ENCODE results near the gene ATP11C.
"Not testable (repeated sequence)": the region's sequence is repeated elsewhere in the genome, so short reads cannot be mapped to it uniquely, and the experiment has no call there.

Gene ATP11C

DNA sequence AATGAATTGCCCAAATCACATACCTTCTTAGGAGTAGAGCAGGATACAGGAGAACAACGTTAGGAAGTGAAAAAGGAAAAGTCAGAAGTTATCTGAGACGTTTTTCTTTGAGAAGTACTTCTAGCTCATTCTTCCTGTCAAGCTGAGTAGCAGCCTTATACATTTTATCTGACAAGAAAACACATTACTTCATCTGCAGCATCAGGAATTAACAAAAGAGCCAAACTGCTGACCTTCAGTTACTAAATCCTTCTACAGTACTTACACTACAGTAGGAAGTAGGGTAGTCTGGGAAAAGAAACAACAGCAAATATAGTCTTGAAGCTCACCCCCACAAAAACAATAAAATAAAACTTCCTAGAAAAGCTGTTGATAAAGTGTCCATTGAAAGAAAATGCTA is 57.0 kb downstream of the ATP11C start:
- Histone ChIP-seq H3K36me3 (ENCODE audit: insufficient read depth, low read length) (no peaks in the 10 kb centered on the region), H3K4me1 (ENCODE audit: insufficient read depth, low read length) (no peaks in the 10 kb centered on the region), H2AFZ (ENCODE audit: low read depth, low read length) (no peak overlapping the region), H3K27me3 (ENCODE audit: insufficient read depth, low read length) (no peaks in the 10 kb centered on the region), H3K9me3 (ENCODE audit: low read length) (no peaks in the 10 kb centered on the region), H3K4me3 (ENCODE audit: low read length) (no peak overlapping the region)

DNA sequence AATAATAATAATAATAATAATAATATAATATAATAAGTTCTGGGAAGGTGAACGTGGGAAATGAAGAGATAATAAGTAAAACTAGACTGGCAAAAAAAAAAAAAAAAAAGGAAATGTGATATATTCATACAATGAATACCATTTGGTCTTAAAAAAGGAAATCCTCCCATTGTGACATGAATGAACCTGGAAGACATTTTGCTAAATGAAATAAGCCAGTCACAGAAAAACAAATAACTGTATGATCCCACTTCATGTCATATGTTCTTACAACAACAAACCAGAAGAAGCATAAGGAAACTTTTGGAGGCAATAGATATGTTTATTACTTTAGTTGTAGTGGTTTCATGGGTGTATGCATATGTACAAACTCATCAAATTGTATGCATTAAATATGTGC is 63.1 kb downstream of the ATP11C start:
- H3K36me3 ChIP-seq (ENCODE audit: insufficient read depth, low read length): no peaks in the 10 kb centered on the region
- H3K9me3 ChIP-seq (ENCODE audit: low read length): no peaks in the 10 kb centered on the region
- H3K4me1 ChIP-seq (ENCODE audit: insufficient read depth, low read length): no peaks in the 10 kb centered on the region
- H2AFZ ChIP-seq (ENCODE audit: low read depth, low read length): no peak overlapping the region
- no peaks in the 10 kb centered on the region for H3K27me3 ChIP-seq (ENCODE audit: insufficient read depth, low read length)
- no peak overlapping the region for H3K4me3 ChIP-seq (ENCODE audit: low read length)

DNA sequence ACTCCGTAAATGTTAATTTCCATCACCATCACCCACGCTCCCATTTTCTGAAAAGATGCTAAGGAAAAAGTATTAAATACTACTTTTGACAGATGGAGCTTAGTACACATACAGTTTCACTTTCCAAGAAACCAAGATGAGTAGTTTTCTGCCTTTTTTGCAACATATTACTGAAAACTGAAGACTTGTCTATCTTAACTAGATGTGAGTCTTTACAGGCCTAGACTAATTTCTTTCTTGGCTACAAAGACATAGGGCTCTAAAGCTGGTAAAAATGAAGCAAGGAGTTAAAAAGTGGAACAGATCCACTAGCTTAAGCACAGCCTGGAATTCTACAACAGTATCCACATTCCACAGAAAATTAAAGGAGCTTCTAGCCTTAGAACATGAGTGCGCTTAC is 68.2 kb downstream of the ATP11C start:
- H2AFZ ChIP-seq (ENCODE audit: low read depth, low read length): no peak overlapping the region
- no peaks in the 10 kb centered on the region for H3K36me3 ChIP-seq (ENCODE audit: insufficient read depth, low read length)
- H3K27me3 ChIP-seq (ENCODE audit: insufficient read depth, low read length): no peaks in the 10 kb centered on the region
- no peaks in the 10 kb centered on the region for H3K9me3 ChIP-seq (ENCODE audit: low read length)
- no peak overlapping the region for H3K4me3 ChIP-seq (ENCODE audit: low read length)
- no peaks in the 10 kb centered on the region for H3K4me1 ChIP-seq (ENCODE audit: insufficient read depth, low read length)

DNA sequence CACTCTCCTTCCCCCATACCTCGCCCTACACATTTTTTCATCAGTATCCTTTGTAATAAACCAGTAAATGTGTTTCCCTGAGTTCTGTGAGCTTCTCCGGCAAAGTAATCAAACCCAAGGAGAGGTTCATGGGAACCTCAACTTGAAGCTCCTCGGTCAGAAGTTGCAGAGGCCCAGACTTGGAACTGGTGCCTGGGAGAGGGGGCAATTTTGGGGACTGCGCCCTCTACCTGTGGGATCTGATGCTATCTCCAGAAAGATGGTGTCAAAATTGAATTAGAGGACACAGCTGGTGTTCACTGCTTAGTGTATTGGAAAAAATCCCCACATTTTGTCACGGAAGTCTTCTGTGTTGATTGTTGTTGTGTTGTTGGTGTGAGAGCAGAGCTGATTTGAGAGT is 70.6 kb downstream of the ATP11C start:
- Histone ChIP-seq H2AFZ (ENCODE audit: low read depth, low read length) (no peak overlapping the region), H3K36me3 (ENCODE audit: insufficient read depth, low read length) (no peaks in the 10 kb centered on the region), H3K27me3 (ENCODE audit: insufficient read depth, low read length) (no peaks in the 10 kb centered on the region), H3K4me1 (ENCODE audit: insufficient read depth, low read length) (no peaks in the 10 kb centered on the region), H3K9me3 (ENCODE audit: low read length) (no peaks in the 10 kb centered on the region), H3K4me3 (ENCODE audit: low read length) (no peak overlapping the region)

DNA sequence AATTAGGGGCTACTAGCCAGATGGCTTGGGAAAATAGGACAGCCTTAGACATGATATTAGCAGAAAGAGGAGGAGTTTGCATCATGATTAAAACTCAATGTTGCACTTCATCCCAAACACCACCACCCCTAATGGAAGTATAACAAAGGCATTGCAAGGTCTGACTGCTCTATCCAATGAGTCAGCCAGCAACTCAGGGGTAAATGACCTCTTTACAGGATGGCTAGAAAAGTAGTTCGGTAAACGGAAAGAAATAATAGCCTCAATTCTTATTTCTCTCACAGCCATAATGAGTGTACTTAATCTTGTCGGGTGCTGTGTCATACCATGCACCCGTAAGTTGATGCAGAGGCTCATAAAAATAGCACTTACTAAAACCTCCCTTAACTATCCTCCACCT is 76.0 kb downstream of the ATP11C start:
- not testable (repeated sequence) for H3K4me3 ChIP-seq (ENCODE audit: low read length); H2AFZ ChIP-seq (ENCODE audit: low read depth, low read length); H3K9me3 ChIP-seq (ENCODE audit: low read length); H3K4me1 ChIP-seq (ENCODE audit: insufficient read depth, low read length); H3K27me3 ChIP-seq (ENCODE audit: insufficient read depth, low read length); H3K36me3 ChIP-seq (ENCODE audit: insufficient read depth, low read length)

DNA sequence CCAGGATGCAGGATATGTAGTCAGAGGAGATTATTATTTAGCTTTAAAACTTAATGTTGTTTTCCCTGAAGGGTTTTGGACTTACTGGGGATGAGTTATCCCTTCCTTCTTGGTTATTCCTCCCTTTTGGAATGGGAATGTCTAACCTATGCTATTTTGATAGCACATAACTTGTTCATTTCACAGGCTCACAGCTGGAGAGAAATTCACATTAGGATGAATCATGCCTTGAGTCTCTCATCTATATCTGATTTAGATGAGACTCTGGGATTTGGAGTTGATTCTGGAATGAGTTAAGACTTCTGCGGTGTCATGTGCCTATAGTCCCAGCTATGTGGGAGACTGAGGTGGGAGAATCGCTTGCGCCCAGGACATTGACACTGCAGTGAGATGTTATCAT is 81.1 kb downstream of the ATP11C start:
- Histone ChIP-seq H3K36me3 (ENCODE audit: insufficient read depth, low read length) (no peaks in the 10 kb centered on the region), H3K27me3 (ENCODE audit: insufficient read depth, low read length) (no peaks in the 10 kb centered on the region), H3K9me3 (ENCODE audit: low read length) (no peaks in the 10 kb centered on the region), H3K4me1 (ENCODE audit: insufficient read depth, low read length) (no peaks in the 10 kb centered on the region), H2AFZ (ENCODE audit: low read depth, low read length) (no peak overlapping the region), H3K4me3 (ENCODE audit: low read length) (no peak overlapping the region)

DNA sequence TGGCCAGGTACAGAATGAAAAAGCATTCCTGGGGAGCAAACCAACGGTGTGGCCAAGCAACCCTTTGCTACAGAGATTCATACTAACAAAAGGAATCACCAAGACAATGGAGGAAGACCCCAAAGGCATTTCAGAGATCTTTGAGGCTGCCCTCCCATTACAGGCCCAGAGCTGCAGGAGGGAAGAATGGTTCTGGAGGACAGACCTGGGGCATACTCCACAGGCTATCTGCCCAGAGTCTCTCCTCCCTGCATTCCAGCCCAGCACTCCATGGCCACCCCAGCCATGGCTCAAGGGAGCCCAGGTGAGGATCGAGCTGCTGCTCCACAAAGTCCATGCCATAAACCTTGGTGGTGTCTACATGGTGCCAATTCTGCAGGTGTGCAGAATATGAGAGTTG is 81.9 kb downstream of the ATP11C start:
- H3K4me1 ChIP-seq (ENCODE audit: insufficient read depth, low read length): no peaks in the 10 kb centered on the region
- no peaks in the 10 kb centered on the region for H3K36me3 ChIP-seq (ENCODE audit: insufficient read depth, low read length)
- no peaks in the 10 kb centered on the region for H3K27me3 ChIP-seq (ENCODE audit: insufficient read depth, low read length)

DNA sequence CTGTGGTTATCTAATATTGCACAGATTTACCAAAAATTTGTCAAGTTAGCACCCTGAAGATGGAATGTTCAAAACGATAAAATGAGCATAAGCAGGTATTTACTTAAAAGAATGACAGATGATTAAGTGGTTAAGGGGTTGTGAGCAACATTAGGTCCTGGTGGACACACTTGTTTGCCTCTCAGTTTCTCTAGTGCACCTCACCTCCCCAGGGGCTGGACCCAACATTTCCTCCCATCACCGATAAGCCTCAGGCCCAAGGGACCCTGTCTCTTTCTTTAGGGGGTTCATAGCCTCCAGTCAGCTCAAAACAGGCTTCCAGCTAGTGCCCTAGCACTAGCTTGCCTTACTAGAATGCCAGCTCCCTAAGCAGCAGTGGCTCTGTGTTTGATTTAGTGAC is 88.0 kb downstream of the ATP11C start:
- Histone ChIP-seq H3K9me3 (ENCODE audit: low read length) (no peaks in the 10 kb centered on the region), H3K36me3 (ENCODE audit: insufficient read depth, low read length) (no peaks in the 10 kb centered on the region), H3K4me3 (ENCODE audit: low read length) (no peak overlapping the region), H3K4me1 (ENCODE audit: insufficient read depth, low read length) (peaks cover 5% of the 10 kb centered on the region), H2AFZ (ENCODE audit: low read depth, low read length) (no peak overlapping the region), H3K27me3 (ENCODE audit: insufficient read depth, low read length) (no peaks in the 10 kb centered on the region)

More for the DNA sequence above, 81.9 kb downstream of the ATP11C start:
- Histone ChIP-seq H3K9me3 (ENCODE audit: low read length) (no peaks in the 10 kb centered on the region), H2AFZ (ENCODE audit: low read depth, low read length) (no peak overlapping the region), H3K4me3 (ENCODE audit: low read length) (no peak overlapping the region)

DNA sequence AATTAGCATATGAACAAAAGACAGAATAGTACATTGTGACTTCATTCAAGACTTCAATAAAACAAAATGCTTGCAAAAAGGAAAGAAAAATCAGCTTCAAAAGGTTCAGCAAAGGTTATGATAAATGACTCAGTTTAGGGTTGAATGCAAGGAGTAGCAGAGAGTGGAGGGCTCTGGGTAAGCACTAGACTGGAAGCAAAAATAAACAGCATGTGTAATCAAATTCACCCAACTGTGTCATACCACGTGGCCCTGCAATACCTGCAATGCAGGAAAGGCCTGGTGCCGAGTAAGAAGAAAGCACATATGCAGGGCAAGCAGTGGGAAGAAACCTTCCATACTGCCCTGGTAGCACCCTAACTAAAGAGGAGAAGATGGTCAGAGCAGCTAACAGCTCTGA is 88.7 kb downstream of the ATP11C start:
- Histone ChIP-seq H2AFZ (ENCODE audit: low read depth, low read length) (no peak overlapping the region), H3K27me3 (ENCODE audit: insufficient read depth, low read length) (no peaks in the 10 kb centered on the region), H3K36me3 (ENCODE audit: insufficient read depth, low read length) (no peaks in the 10 kb centered on the region), H3K9me3 (ENCODE audit: low read length) (peaks cover 3% of the 10 kb centered on the region), H3K4me3 (ENCODE audit: low read length) (no peak overlapping the region), H3K4me1 (ENCODE audit: insufficient read depth, low read length) (peaks cover 5% of the 10 kb centered on the region)

DNA sequence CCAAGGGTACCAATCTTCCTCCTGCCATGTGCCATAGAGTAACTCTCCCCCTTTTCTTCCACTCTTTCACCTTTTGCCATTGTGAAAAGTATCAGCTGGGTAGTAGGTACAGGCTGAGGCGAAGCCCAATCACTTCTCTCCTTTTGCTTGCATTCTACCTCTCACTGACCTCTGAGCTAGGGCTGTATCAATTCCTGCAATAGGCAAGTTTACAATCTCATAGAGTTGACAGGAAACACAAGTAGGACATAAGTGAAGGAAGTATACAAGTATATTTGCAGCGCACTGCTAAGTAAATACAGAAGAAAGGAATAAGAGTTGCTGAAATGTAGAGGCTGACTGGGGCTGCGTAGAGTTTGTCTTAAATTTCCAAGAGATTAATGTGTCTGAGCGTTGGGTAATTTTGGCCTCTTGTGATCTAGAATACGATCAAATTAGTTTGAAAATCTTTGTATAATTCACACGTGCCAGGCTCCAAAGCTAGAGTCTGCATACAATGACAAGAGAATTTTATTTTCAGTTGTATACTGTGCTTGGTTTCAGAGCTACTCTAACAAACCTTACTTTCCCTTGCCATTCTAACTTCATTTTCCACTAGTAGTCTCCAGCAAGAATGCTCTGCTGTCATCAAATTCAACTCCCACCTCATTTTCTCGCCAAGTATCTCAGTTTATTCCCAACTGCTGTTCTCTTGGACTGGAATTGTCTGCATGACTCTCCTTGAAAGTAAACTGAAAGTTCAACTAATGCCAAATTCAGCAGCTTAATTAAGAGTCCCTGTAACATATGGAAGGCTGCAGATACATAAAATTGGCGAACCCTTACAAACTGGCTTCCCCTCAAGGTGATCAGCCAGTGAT is 90.3 kb downstream of the ATP11C start:
- Histone ChIP-seq H2AFZ (ENCODE audit: low read depth, low read length) (no peak overlapping the region), H3K36me3 (ENCODE audit: insufficient read depth, low read length) (no peaks in the 10 kb centered on the region), H3K4me3 (ENCODE audit: low read length) (no peak overlapping the region), H3K4me1 (ENCODE audit: insufficient read depth, low read length) (peaks cover 5% of the 10 kb centered on the region), H3K9me3 (ENCODE audit: low read length) (peaks cover 3% of the 10 kb centered on the region), H3K27me3 (ENCODE audit: insufficient read depth, low read length) (no peaks in the 10 kb centered on the region)

DNA sequence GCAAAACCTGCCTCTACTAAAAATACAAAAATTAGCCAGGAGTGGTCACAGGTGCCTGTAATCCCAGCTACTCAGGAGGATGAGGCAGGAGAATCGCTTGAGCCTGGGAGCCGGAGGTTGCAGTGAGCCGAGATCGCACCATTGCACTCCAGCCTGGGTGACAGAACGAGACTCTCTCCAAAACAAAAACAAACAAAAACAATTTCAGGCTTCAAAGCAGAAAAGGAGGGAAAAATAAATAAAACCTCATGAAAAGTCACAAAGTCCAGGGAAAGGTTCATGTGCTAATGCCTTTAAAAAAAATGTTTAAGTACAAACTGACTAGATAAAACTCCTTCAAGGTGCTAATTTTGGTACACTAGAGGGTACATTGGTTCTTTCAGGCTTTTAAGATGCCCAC is 96.5 kb downstream of the ATP11C start:
- not testable (repeated sequence) for H2AFZ ChIP-seq (ENCODE audit: low read depth, low read length); H3K4me3 ChIP-seq (ENCODE audit: low read length); H3K27me3 ChIP-seq (ENCODE audit: insufficient read depth, low read length); H3K4me1 ChIP-seq (ENCODE audit: insufficient read depth, low read length); H3K36me3 ChIP-seq (ENCODE audit: insufficient read depth, low read length); H3K9me3 ChIP-seq (ENCODE audit: low read length)

DNA sequence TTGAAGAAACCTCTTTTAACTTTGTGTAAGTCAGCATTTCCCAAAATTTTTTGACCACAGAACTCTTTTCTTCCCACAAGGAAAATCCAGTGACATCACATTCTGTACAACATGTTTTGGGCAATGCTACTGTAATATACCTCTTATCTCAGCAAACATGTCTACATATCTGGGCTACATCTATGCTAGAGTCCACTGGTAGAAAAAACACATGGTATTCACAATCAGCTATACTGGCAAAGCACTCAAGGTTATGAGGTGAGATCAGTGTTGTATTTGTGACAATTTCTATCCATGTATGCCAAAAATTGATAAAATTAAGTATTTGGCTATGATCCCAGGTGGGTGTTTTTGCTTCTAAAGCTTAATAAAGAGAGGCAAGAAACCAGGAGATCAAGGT is 98.0 kb downstream of the ATP11C start:
- no peak overlapping the region for H3K4me3 ChIP-seq (ENCODE audit: low read length)
- H3K9me3 ChIP-seq (ENCODE audit: low read length): peaks cover 3% of the 10 kb centered on the region
- H3K36me3 ChIP-seq (ENCODE audit: insufficient read depth, low read length): no peaks in the 10 kb centered on the region
- H3K27me3 ChIP-seq (ENCODE audit: insufficient read depth, low read length): no peaks in the 10 kb centered on the region
- H3K4me1 ChIP-seq (ENCODE audit: insufficient read depth, low read length): peaks cover 2% of the 10 kb centered on the region
- H2AFZ ChIP-seq (ENCODE audit: low read depth, low read length): no peak overlapping the region

DNA sequence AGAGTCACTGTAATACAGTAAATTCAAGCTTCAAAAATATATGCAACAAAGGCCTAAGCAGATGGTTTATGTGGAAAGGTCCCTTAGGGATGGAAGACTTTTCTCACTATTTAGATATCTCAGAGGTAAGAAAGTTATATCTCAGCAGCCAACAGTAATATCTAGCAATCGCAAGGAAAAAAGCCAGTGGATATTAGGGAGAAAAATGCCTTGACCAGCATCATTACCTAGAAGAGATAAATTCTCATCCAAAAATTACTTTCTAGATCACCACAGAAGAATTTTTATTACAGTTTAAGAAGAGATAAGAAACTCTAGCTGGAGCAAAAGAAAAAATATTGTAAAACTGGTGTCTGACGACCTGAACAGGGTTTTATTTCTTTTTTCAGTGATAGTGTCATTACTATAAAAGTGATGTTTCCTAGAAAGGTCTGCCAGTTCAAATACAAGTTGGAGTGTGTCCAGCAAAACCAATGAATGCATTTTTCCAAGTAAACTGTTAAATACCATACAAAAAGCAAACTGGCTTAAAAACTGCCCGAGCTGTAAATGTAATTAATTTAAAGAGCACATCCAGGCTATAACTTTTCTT is 100.0 kb downstream of the ATP11C start:
- H3K27me3 ChIP-seq (ENCODE audit: insufficient read depth, low read length): no peaks in the 10 kb centered on the region
- H2AFZ ChIP-seq (ENCODE audit: low read depth, low read length): no peak overlapping the region
- no peaks in the 10 kb centered on the region for H3K36me3 ChIP-seq (ENCODE audit: insufficient read depth, low read length)
- H3K4me1 ChIP-seq (ENCODE audit: insufficient read depth, low read length): peaks cover 2% of the 10 kb centered on the region
- no peak overlapping the region for H3K4me3 ChIP-seq (ENCODE audit: low read length)
- no peaks in the 10 kb centered on the region for H3K9me3 ChIP-seq (ENCODE audit: low read length)
